ENCODE data around the gene PERCC1.

Gene PERCC1

DNA sequence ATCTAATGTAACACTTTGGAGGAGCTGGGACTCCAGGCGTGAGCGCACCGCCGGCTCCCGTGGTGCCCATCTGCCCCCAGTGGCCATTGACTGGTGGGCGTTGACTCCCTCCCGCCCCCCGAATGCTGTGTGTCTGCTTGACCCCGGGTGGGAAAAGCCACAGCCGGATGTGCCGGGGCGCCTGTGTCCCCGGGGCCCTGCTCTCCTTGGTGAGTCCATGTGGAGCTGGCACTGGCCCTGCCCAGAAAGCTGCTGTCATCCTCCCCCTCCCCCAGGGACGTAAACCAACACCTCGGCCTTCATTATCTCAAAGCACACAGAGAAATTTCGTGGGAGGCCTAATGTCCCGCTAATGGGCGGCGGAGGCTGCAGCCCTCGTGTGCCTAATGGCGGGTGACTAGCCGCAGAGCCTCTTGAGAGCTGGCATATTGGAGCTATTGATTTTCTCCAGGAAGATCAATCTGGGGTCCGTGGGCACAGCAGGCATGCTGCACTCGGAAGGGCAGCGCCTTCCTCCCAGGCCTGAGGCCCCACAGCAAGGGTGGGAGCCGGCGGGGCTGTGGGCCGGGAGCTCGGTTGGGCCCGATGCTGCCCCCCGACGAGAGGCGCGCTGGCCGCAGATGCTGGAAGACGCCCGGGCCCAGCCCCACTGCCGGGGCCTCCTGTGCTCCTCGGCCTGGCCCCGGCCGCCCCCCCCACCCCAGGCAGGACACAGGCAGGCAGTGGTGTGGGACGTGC is 4.0 kb upstream of the PERCC1 start:
- H3K36me3 ChIP-seq (ENCODE audit: control insufficient read depth, insufficient read depth, low read length), result no peaks in the 10 kb centered on the region
- H3K4me1 ChIP-seq (ENCODE audit: control insufficient read depth, insufficient read depth, low read length), result peaks cover 16% of the 10 kb centered on the region
- 84 to 86% methylated on average over 42 of the region's 42 CpGs for WGBS, 2 experiments
- H3K9me3 ChIP-seq (ENCODE audit: control insufficient read depth, low read length), result no peaks in the 10 kb centered on the region
- no peak overlapping the region for H3K27ac ChIP-seq (ENCODE audit: insufficient read depth, low read depth, low read length, poor library complexity, severe bottlenecking)
- no peak overlapping the region for H3K4me3 ChIP-seq (ENCODE audit: insufficient read depth, low read depth, low read length)
- no peaks in the 10 kb centered on the region for H3K27me3 ChIP-seq (ENCODE audit: control insufficient read depth, insufficient read depth, low read length, poor library complexity, severe bottlenecking)

DNA sequence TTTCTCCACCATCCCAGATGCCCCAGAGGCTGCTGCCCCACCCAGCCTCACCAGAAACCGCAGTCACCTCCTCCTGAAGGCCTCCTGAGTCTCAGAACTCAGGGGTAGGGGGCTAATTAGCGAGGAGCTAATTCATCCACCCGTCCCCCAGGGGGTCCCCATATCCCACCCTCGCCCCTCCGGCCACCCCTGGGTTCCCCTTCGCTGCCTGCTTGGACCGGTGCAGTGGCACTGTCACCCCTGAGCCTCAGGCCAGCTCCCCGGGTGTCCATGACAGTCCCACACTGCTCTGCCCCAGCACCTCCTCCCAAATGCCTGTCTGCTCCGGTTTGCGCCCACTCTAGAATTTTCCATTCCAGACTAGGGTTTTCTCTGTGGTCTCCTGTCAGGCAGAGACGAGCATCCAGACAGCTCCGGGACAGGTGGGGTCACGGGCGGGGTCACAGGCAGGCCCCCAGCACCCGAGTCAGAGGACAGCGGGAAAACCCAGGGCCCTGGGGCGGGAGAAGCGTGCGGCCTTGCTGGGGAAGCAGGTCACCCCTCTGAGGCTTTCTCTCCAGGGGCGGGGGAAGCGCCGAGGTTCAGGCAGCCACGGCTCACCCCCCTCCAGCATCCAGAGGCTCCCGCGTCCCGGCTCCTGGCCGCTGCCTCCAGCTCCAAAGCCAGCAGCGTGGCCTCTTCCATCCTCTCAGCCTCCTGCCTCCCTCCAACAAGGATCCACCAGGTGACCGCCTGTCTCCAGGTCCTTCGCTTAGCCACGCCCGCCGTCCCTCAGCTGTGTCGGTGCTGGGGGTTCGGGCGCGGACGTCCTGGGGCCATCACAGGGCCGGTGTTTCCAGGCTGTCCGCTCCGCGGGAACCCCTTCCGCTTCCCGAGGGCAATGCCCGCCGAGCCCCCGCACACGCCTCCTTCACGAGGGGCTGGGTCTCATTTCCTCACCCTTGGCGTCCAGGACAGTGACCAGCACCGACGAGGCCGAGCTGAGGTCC is 3.1 kb upstream of the PERCC1 start:
- peaks cover 16% of the 10 kb centered on the region for H3K4me1 ChIP-seq (ENCODE audit: control insufficient read depth, insufficient read depth, low read length)
- H3K4me3 ChIP-seq (ENCODE audit: insufficient read depth, low read depth, low read length), result no peak overlapping the region
- no peaks in the 10 kb centered on the region for H3K9me3 ChIP-seq (ENCODE audit: control insufficient read depth, low read length)
- no peaks in the 10 kb centered on the region for H3K36me3 ChIP-seq (ENCODE audit: control insufficient read depth, insufficient read depth, low read length)
- H3K27me3 ChIP-seq (ENCODE audit: control insufficient read depth, insufficient read depth, low read length, poor library complexity, severe bottlenecking), result no peaks in the 10 kb centered on the region
- 93 to 94% methylated on average over 53 of the region's 53 CpGs for WGBS, 2 experiments
- no peak overlapping the region for H3K27ac ChIP-seq (ENCODE audit: insufficient read depth, low read depth, low read length, poor library complexity, severe bottlenecking)

DNA sequence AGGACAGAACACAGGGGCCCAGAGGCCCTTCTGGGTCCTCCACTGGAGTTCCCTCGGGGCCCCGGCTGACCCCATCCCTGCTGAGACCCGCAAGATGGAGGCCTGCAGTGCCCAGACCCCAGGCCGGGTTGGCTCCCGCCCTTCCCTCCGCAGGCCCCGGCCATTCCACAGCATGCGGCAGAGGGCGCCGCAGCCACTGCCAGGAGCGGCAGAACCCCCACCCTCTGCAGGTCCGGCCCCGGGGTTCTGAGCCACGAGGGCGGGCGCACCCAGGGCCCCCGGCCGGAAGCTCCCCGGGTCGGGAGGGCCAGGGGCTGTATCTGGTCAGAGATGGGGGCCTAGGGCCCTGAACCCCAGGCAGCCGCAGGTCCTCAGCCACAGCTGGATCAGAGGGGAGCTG is 2.4 kb upstream of the PERCC1 start:
- H3K36me3 ChIP-seq (ENCODE audit: control insufficient read depth, insufficient read depth, low read length), result no peaks in the 10 kb centered on the region
- H3K4me3 ChIP-seq (ENCODE audit: insufficient read depth, low read depth, low read length), result no peak overlapping the region
- WGBS, 2 experiments, result 75 to 76% methylated on average over 21 of the region's 21 CpGs

DNA sequence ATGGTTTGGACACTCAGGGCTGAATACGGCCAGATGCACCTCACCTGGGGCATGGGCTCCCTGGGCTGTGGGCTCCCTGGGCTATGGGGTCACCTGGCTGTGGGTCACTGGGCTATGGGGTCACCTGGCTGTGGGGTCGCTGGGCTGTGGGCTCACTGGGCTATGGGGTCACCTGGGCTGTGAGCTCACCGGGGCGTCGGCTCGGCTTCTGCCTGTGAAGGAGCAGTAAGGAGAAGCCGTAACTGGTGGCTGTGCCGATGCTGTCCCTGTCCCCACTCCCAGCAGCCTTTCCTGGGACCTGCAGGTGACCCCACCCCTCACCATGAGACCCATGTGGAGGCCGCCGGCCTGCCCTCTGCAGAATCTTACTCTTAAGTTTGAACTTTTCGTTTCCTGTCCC is 1.9 kb upstream of the PERCC1 start:
- 93% methylated on average over 11 of the region's 11 CpGs for WGBS, 2 experiments
- no peak overlapping the region for H3K27ac ChIP-seq (ENCODE audit: insufficient read depth, low read depth, low read length, poor library complexity, severe bottlenecking)

More for the DNA sequence above, 2.4 kb upstream of the PERCC1 start:
- Histone ChIP-seq H3K4me1 (ENCODE audit: control insufficient read depth, insufficient read depth, low read length) (peaks cover 16% of the 10 kb centered on the region), H3K27ac (ENCODE audit: insufficient read depth, low read depth, low read length, poor library complexity, severe bottlenecking) (no peak overlapping the region), H3K9me3 (ENCODE audit: control insufficient read depth, low read length) (no peaks in the 10 kb centered on the region), H3K27me3 (ENCODE audit: control insufficient read depth, insufficient read depth, low read length, poor library complexity, severe bottlenecking) (no peaks in the 10 kb centered on the region)

DNA sequence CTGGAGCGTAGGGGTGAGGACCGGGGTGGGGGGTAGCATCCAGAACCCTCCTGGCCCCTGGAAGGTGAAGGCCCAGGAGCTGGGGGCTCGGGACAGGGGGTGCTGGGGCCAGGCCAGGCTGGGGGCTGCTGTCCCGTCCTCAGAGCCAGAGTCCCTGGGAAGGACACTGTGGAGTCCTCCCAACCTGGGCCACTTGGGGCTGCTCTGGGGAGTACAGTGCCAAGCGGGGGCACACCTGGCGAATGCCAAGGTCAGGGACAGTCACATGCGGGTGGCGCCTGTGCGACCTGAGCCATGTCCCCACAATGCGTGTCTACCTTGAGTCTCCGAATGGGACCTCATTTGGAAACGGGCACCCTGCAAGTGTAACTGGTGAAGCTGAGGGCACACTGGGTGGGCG is 1.2 kb upstream of the PERCC1 start:
- H3K27ac ChIP-seq (ENCODE audit: insufficient read depth, low read depth, low read length, poor library complexity, severe bottlenecking), result no peak overlapping the region
- H3K4me1 ChIP-seq (ENCODE audit: control insufficient read depth, insufficient read depth, low read length), result peaks cover 16% of the 10 kb centered on the region
- no peaks in the 10 kb centered on the region for H3K9me3 ChIP-seq (ENCODE audit: control insufficient read depth, low read length)
- H3K36me3 ChIP-seq (ENCODE audit: control insufficient read depth, insufficient read depth, low read length), result no peaks in the 10 kb centered on the region
- no peaks in the 10 kb centered on the region for H3K27me3 ChIP-seq (ENCODE audit: control insufficient read depth, insufficient read depth, low read length, poor library complexity, severe bottlenecking)
- WGBS, 2 experiments, result 95 to 96% methylated on average over 13 of the region's 13 CpGs
- no peak overlapping the region for H3K4me3 ChIP-seq (ENCODE audit: insufficient read depth, low read depth, low read length)

More for the DNA sequence above, 1.9 kb upstream of the PERCC1 start:
- Histone ChIP-seq H3K4me1 (ENCODE audit: control insufficient read depth, insufficient read depth, low read length) (peaks cover 16% of the 10 kb centered on the region), H3K36me3 (ENCODE audit: control insufficient read depth, insufficient read depth, low read length) (no peaks in the 10 kb centered on the region), H3K9me3 (ENCODE audit: control insufficient read depth, low read length) (no peaks in the 10 kb centered on the region), H3K27me3 (ENCODE audit: control insufficient read depth, insufficient read depth, low read length, poor library complexity, severe bottlenecking) (no peaks in the 10 kb centered on the region), H3K4me3 (ENCODE audit: insufficient read depth, low read depth, low read length) (no peak overlapping the region)

DNA sequence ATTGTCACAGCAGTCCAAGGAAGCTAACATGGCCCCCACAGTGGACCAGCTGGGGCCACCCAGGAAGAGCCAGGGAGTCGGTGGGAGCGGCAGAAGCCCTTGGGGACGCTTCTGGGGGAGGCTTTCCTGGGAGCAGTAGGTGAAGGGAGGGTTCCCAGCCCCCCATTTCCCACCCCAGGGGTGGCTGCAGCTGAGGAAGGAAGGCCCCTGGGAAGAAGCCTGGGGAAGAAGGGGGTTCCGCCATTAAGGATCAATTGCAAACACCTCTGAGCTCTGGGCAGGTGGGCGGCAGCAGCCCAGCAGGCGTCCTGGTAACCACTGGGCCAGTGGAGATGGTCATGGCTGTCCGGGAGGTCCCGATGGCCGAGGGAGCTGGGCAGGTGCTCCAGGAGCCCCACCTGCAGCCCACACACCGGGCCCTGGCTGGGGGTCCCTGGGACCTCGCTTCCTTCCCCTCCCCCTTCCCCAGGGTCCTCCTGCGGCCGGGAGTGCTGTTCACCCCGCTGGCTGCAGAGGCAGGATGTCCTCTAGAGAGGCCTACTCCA is 592 bp upstream of the PERCC1 start:
- Histone ChIP-seq H3K36me3 (ENCODE audit: control insufficient read depth, insufficient read depth, low read length) (no peaks in the 10 kb centered on the region), H3K9me3 (ENCODE audit: control insufficient read depth, low read length) (no peaks in the 10 kb centered on the region)
- whole genome bisulfite sequencing, 2 experiments, result 87 to 88% methylated on average over 14 of the region's 14 CpGs

DNA sequence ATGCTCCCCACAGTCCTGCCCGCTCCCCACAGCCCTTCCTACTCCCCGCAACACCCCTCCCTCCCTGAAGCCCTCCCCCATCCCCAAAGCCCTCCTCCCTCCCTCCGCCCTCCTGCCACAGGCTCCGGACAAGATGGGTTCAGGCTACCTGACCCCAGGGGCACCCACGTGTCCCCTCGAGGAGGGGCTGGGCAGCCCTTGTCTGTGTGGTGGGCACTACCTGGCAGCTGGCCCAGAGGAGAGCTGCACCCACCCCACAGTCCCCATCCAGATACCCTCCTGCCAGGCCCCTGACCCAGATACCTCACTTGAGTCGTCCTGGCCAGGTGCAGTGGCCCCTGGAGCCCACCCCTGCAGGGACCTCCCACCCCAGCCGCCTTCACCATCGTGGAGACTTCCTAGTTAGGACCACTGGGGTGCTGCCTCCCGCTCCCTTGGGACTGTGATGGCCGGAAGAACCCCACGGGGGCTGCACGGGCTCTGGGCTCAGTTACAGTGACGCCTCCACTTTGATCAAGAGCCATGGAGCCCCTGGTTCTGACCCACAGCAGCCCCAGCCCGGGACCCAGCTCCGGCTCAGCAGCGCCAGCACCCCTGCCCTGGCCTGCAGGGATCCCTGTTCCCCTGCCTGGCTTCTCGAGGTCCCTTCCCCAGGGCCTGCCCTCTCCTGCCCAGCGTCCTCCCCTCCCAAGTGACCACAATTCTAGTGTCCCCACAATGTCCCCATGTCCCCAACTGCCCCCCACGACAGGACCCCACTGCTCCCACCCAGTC is 806 bp downstream of the PERCC1 start:
- no peak overlapping the region for H3K27ac ChIP-seq (ENCODE audit: insufficient read depth, low read depth, low read length, poor library complexity, severe bottlenecking)
- no peak overlapping the region for H3K4me3 ChIP-seq (ENCODE audit: insufficient read depth, low read depth, low read length)
- peaks cover 16% of the 10 kb centered on the region for H3K4me1 ChIP-seq (ENCODE audit: control insufficient read depth, insufficient read depth, low read length)
- H3K36me3 ChIP-seq (ENCODE audit: control insufficient read depth, insufficient read depth, low read length), result no peaks in the 10 kb centered on the region
- no peaks in the 10 kb centered on the region for H3K27me3 ChIP-seq (ENCODE audit: control insufficient read depth, insufficient read depth, low read length, poor library complexity, severe bottlenecking)
- WGBS, 2 experiments, result 91% methylated on average over 20 of the region's 20 CpGs
- H3K9me3 ChIP-seq (ENCODE audit: control insufficient read depth, low read length), result no peaks in the 10 kb centered on the region

More for the DNA sequence above, 592 bp upstream of the PERCC1 start:
- Histone ChIP-seq H3K4me1 (ENCODE audit: control insufficient read depth, insufficient read depth, low read length) (peaks cover 16% of the 10 kb centered on the region), H3K27ac (ENCODE audit: insufficient read depth, low read depth, low read length, poor library complexity, severe bottlenecking) (no peak overlapping the region), H3K4me3 (ENCODE audit: insufficient read depth, low read depth, low read length) (no peak overlapping the region), H3K27me3 (ENCODE audit: control insufficient read depth, insufficient read depth, low read length, poor library complexity, severe bottlenecking) (no peaks in the 10 kb centered on the region)

DNA sequence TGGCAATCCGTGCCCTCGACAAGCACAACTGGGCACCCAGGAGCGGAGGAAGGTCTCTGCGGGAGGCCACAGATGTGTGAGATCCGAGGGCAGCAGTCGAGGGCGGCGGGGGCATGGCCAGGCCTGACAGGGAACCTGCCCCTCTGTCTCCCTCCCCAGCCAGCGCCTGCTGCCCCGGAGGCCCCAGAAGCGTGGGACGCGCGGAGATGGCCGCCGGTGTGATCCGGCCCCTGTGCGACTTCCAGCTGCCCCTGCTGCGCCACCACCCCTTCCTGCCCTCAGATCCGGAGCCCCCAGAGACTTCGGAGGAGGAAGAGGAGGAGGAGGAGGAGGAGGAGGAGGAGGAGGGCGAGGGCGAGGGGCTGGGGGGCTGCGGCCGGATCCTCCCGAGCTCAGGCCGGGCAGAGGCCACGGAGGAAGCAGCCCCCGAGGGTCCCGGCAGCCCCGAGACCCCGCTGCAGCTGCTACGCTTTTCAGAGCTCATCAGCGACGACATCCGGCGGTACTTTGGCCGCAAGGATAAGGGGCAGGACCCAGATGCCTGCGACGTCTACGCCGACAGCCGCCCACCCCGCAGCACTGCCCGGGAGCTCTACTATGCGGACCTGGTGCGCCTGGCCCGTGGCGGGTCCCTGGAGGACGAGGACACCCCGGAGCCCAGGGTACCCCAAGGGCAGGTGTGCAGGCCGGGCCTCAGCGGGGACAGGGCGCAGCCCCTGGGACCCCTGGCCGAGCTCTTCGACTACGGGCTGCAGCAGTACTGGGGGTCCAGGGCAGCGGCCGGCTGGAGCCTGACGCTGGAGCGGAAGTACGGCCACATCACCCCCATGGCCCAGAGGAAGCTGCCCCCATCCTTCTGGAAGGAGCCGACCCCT is 1.7 kb downstream of the PERCC1 start:
- Histone ChIP-seq H3K36me3 (ENCODE audit: control insufficient read depth, insufficient read depth, low read length) (no peaks in the 10 kb centered on the region), H3K4me3 (ENCODE audit: insufficient read depth, low read depth, low read length) (no peak overlapping the region), H3K9me3 (ENCODE audit: control insufficient read depth, low read length) (no peaks in the 10 kb centered on the region), H3K27ac (ENCODE audit: insufficient read depth, low read depth, low read length, poor library complexity, severe bottlenecking) (no peak overlapping the region), H3K4me1 (ENCODE audit: control insufficient read depth, insufficient read depth, low read length) (peaks cover 16% of the 10 kb centered on the region), H3K27me3 (ENCODE audit: control insufficient read depth, insufficient read depth, low read length, poor library complexity, severe bottlenecking) (no peaks in the 10 kb centered on the region)
- WGBS, 2 experiments, result 94 to 95% methylated on average over 63 of the region's 63 CpGs

DNA sequence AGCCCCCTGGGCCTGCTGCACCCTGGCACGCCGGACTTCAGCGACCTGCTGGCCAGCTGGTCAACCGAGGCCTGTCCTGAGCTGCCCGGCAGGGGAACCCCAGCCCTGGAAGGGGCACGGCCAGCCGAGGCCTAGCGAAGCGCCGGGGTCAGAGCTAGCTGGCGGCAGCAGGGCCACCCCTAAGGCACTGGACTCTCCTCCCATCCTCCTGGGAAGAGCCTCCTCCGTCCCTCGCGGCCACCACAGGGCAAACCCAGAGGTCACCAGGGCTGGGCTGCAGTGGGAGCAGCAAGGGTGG is 2.3 kb downstream of the PERCC1 start:
- Histone ChIP-seq H3K27me3 (ENCODE audit: control insufficient read depth, insufficient read depth, low read length, poor library complexity, severe bottlenecking) (no peaks in the 10 kb centered on the region), H3K4me3 (ENCODE audit: insufficient read depth, low read depth, low read length) (no peak overlapping the region), H3K9me3 (ENCODE audit: control insufficient read depth, low read length) (no peaks in the 10 kb centered on the region), H3K4me1 (ENCODE audit: control insufficient read depth, insufficient read depth, low read length) (peaks cover 16% of the 10 kb centered on the region), H3K36me3 (ENCODE audit: control insufficient read depth, insufficient read depth, low read length) (no peaks in the 10 kb centered on the region), H3K27ac (ENCODE audit: insufficient read depth, low read depth, low read length, poor library complexity, severe bottlenecking) (no peak overlapping the region)
- WGBS, 2 experiments, result 92 to 94% methylated on average over 14 of the region's 14 CpGs

Data from ectodermal cell (in vitro differentiated cells).